CD4-positive, CD25-positive, alpha-beta regulatory T cell (primary cell): Measurements from ENCODE around the gene SPRY1. TPM values are rescaled to one million over a fixed set of nuclear protein-coding genes. Genes with fewer than 3 reads are reported as not detected.
A peak's percentile ranks its signal among the peaks of the same experiment; 100 is the strongest.

Experiments used
- ATAC-seq, 2 donors: fragments of 150-1000 bp; cut with Tn5 transposase; one replicate each; pipeline ENCODE4 v1.10.0; 2021; ENCODE audit warnings: low read depth in 2 of 2, moderate number of reproducible peaks in 2 of 2, moderate library complexity in 1 of 2
- DNase-seq, 3 donors: peaks; one replicate each; pipeline versions ENCODE4 v3.0.0 to v3.0.0-alpha.2; 2012 to 2022; ENCODE audit warnings: mixed read lengths in 1 of 3
- H3K27ac ChIP-seq: one replicate; pipeline ENCODE4 v1.7.0; 2013; ENCODE audit warnings: mild to moderate bottlenecking, low read length; ENCODE audit not compliant: insufficient read depth, poor library complexity, severe bottlenecking
- H3K27me3 ChIP-seq: one replicate; pipeline ENCODE4 v1.7.0; 2013; ENCODE audit warnings: low read length; ENCODE audit not compliant: control insufficient read depth, insufficient read depth
- H3K36me3 ChIP-seq: one replicate; pipeline ENCODE4 v1.7.0; 2013; ENCODE audit warnings: mild to moderate bottlenecking, low read length, moderate library complexity; ENCODE audit not compliant: control insufficient read depth, insufficient read depth
- H3K4me1 ChIP-seq: 2 replicates; pipeline ENCODE4 v1.7.0; 2013; ENCODE audit warnings: mild to moderate bottlenecking, low read length; ENCODE audit not compliant: insufficient read depth, control insufficient read depth, poor library complexity, severe bottlenecking
- H3K4me3 ChIP-seq: one replicate; pipeline ENCODE4 v1.7.0; 2013; ENCODE audit warnings: low read depth, mild to moderate bottlenecking, low read length, moderate library complexity
- H3K9me3 ChIP-seq, 2 experiments: 1 replicate in 1 of 2; 2 replicates in 1 of 2; pipeline ENCODE4 v1.7.0; 2013; ENCODE audit warnings: low read length in 2 of 2, mild to moderate bottlenecking in 1 of 2, moderate library complexity in 1 of 2; ENCODE audit not compliant: control insufficient read depth in 2 of 2
- H3K27ac Mint-ChIP-seq, 3 donors: one replicate each; pipeline ENCODE4 v1.8.0; 2020 to 2022; ENCODE audit warnings: mild to moderate bottlenecking in 3 of 3, mixed read lengths in 3 of 3, moderate library complexity in 2 of 3
- H3K27me3 Mint-ChIP-seq: one replicate; pipeline ENCODE4 v1.8.0; 2022; ENCODE audit warnings: mild to moderate bottlenecking, mixed read lengths
- H3K36me3 Mint-ChIP-seq: one replicate; pipeline ENCODE4 v1.8.0; 2020; ENCODE audit warnings: mixed read lengths
- H3K4me1 Mint-ChIP-seq, 4 donors: one replicate each; pipeline ENCODE4 v1.8.0; 2020 to 2022; ENCODE audit warnings: mixed read lengths in 4 of 4, mild to moderate bottlenecking in 1 of 4
- H3K4me3 Mint-ChIP-seq, 4 donors: one replicate each; pipeline ENCODE4 v1.8.0; 2020 to 2022; ENCODE audit warnings: mild to moderate bottlenecking in 4 of 4, mixed read lengths in 4 of 4, moderate library complexity in 3 of 4
- H3K9me3 Mint-ChIP-seq, 7 donors: one replicate each; pipeline ENCODE4 v1.8.0; 2020 to 2022; ENCODE audit warnings: mixed read lengths in 7 of 7, mild to moderate bottlenecking in 3 of 7, moderate library complexity in 2 of 7
- polyA plus RNA-seq, 4 donors: library from polyadenylated mRNA; unstranded; fragments of 300-500 nt; fragmentation: Illumina TruSeq; gene quantifications; one replicate each; pipeline ENCODE4 v1.2.3, GENCODE V29; 2021
- total RNA-seq: library from RNA; stranded (reverse); gene quantifications from one replicate; pipeline ENCODE4 v1.2.3, GENCODE V29; 2022

SPRY1 gene
- total and polyA plus RNA-seq, 5 donors from 2014 or later: 2.0 to 6.4 (median 4.4) TPM

- Histone ChIP-seq H3K9me3 (no peaks in the 10 kb centered on the region), H3K4me1 (peaks cover 3% of the 10 kb centered on the region), H3K36me3 (no peaks in the 10 kb centered on the region), H3K27me3 (no peaks in the 10 kb centered on the region), H3K4me3 (peak overlapping the region; percentile 78), H3K27ac (peak overlapping the region; percentile 67)
- Mint-ChIP-seq H3K4me1 (peaks cover 5 to 39% (median 18%) of the 10 kb centered on the region in 4 donors), H3K27ac (peak overlapping the region; percentile 49 to 90 (median 73)), H3K4me3 (peak overlapping the region; percentile 39 to 90 (median 82)), H3K9me3 (peaks cover 0 to 1% (median 0%) of the 10 kb centered on the region in 7 donors), H3K27me3 (peaks cover 8% of the 10 kb centered on the region), H3K36me3 (no peaks in the 10 kb centered on the region)
- ATAC-seq (peak in 1 of 2 donors; percentile 30), DNase-seq (peak in 2 of 3 donors; percentile 14 to 22)
Measured at GRCh38 chr4:123421937-123422781, 25.6 kb downstream of the SPRY1 start.

GRCh38 chr4:123423819-123424218, 27.2 kb downstream of the SPRY1 start:
- Histone ChIP-seq H3K4me1 (peaks cover 3% of the 10 kb centered on the region), H3K4me3 (no peak overlapping the region), H3K9me3 (no peaks in the 10 kb centered on the region), H3K27me3 (no peaks in the 10 kb centered on the region), H3K36me3 (no peaks in the 10 kb centered on the region), H3K27ac (no peak overlapping the region)
- DNase-seq (no peak), ATAC-seq (no peak)
- Mint-ChIP-seq H3K27me3 (peaks cover 4% of the 10 kb centered on the region), H3K27ac (peak overlapping the region in 1 of 3 donors; percentile 4), H3K4me1 (peaks cover 3 to 35% (median 18%) of the 10 kb centered on the region in 4 donors), H3K4me3 (no peak overlapping the region), H3K9me3 (peaks cover 0 to 3% (median 0%) of the 10 kb centered on the region in 7 donors), H3K36me3 (no peaks in the 10 kb centered on the region)

- ATAC-seq: no peak
- H3K36me3 ChIP-seq: no peaks in the 10 kb centered on the region
- H3K27ac Mint-ChIP-seq: no peak overlapping the region
- H3K9me3 ChIP-seq: no peaks in the 10 kb centered on the region
- no peak overlapping the region for H3K4me3 Mint-ChIP-seq
- no peaks in the 10 kb centered on the region for H3K36me3 Mint-ChIP-seq
- DNase-seq: no peak
- no peaks in the 10 kb centered on the region for H3K4me1 ChIP-seq
- no peak overlapping the region for H3K4me3 ChIP-seq
- H3K27me3 ChIP-seq: no peaks in the 10 kb centered on the region
- peaks cover 4% of the 10 kb centered on the region for H3K27me3 Mint-ChIP-seq
- peaks cover 0 to 9% (median 0%) of the 10 kb centered on the region in 4 donors for H3K4me1 Mint-ChIP-seq
- peaks cover 0 to 4% (median 0%) of the 10 kb centered on the region in 7 donors for H3K9me3 Mint-ChIP-seq
- H3K27ac ChIP-seq: no peak overlapping the region
Measured at GRCh38 chr4:123427951-123428350, 31.4 kb downstream of the SPRY1 start.

GRCh38 chr4:123430031-123430430, 33.4 kb downstream of the SPRY1 start:
- Mint-ChIP-seq H3K27me3 (no peaks in the 10 kb centered on the region), H3K36me3 (no peaks in the 10 kb centered on the region), H3K27ac (no peak overlapping the region), H3K9me3 (peaks cover 0 to 4% (median 0%) of the 10 kb centered on the region in 7 donors), H3K4me3 (no peak overlapping the region), H3K4me1 (no peaks in the 10 kb centered on the region)
- DNase-seq (no peak), ATAC-seq (no peak)
- no peaks in the 10 kb centered on the region for H3K36me3 ChIP-seq
- no peaks in the 10 kb centered on the region for H3K27me3 ChIP-seq
- H3K9me3 ChIP-seq: no peaks in the 10 kb centered on the region
- no peak overlapping the region for H3K27ac ChIP-seq
- no peak overlapping the region for H3K4me3 ChIP-seq
- H3K4me1 ChIP-seq: no peaks in the 10 kb centered on the region

- Histone ChIP-seq H3K4me3 (no peak overlapping the region), H3K4me1 (no peaks in the 10 kb centered on the region), H3K27ac (no peak overlapping the region), H3K36me3 (no peaks in the 10 kb centered on the region), H3K9me3 (no peaks in the 10 kb centered on the region), H3K27me3 (no peaks in the 10 kb centered on the region)
- no peaks in the 10 kb centered on the region for H3K4me1 Mint-ChIP-seq
- no peaks in the 10 kb centered on the region for H3K36me3 Mint-ChIP-seq
- no peaks in the 10 kb centered on the region for H3K27me3 Mint-ChIP-seq
- DNase-seq: no peak
- ATAC-seq: no peak
- no peak overlapping the region for H3K4me3 Mint-ChIP-seq
- peaks cover 0 to 4% (median 0%) of the 10 kb centered on the region in 7 donors for H3K9me3 Mint-ChIP-seq
- no peak overlapping the region for H3K27ac Mint-ChIP-seq
Measured at GRCh38 chr4:123430501-123430900, 33.9 kb downstream of the SPRY1 start.

GRCh38 chr4:123433573-123433972, 37.0 kb downstream of the SPRY1 start:
- H3K9me3 ChIP-seq: no peaks in the 10 kb centered on the region
- H3K4me1 ChIP-seq: no peaks in the 10 kb centered on the region
- Mint-ChIP-seq H3K4me3 (no peak overlapping the region), H3K9me3 (peaks cover 0 to 1% (median 0%) of the 10 kb centered on the region in 7 donors), H3K27ac (peak overlapping the region in 1 of 3 donors; percentile 5), H3K4me1 (no peaks in the 10 kb centered on the region), H3K27me3 (no peaks in the 10 kb centered on the region), H3K36me3 (no peaks in the 10 kb centered on the region)
- ATAC-seq: no peak
- no peaks in the 10 kb centered on the region for H3K36me3 ChIP-seq
- DNase-seq: no peak
- no peak overlapping the region for H3K27ac ChIP-seq
- H3K4me3 ChIP-seq: no peak overlapping the region
- H3K27me3 ChIP-seq: no peaks in the 10 kb centered on the region

GRCh38 chr4:123433976-123434375, 37.4 kb downstream of the SPRY1 start:
- Histone ChIP-seq H3K4me3 (no peak overlapping the region), H3K27ac (no peak overlapping the region), H3K9me3 (no peaks in the 10 kb centered on the region), H3K27me3 (no peaks in the 10 kb centered on the region), H3K36me3 (no peaks in the 10 kb centered on the region), H3K4me1 (no peaks in the 10 kb centered on the region)
- Mint-ChIP-seq H3K36me3 (no peaks in the 10 kb centered on the region), H3K27me3 (no peaks in the 10 kb centered on the region), H3K4me1 (no peaks in the 10 kb centered on the region), H3K4me3 (no peak overlapping the region), H3K27ac (no peak overlapping the region), H3K9me3 (peaks cover 0 to 1% (median 0%) of the 10 kb centered on the region in 7 donors)
- ATAC-seq: no peak
- no peak for DNase-seq
